Caco-2 (cell line): ENCODE data around the gene ASIC4. TPM values are rescaled to one million over a fixed set of nuclear protein-coding genes. Genes with fewer than 3 reads are reported as not detected.
A peak's percentile ranks its signal among the peaks of the same experiment; 100 is the strongest.

Source experiments
- BruUV-seq: library from RNA; stranded (reverse); fragments of 400-500 nt; replicated peaks from 2 replicates; lab custom pipeline; 2021; lab: Mats Ljungman, UMichigan
- CTCF ChIA-PET: fragments of 300-600 bp; sonication (Branson Sonifier 250); formaldehyde crosslinking; loops from one replicate; lab custom pipeline; 2022; ENCODE audit warnings: antibody characterized with exemption; lab: Charles Lee
- POLR2A ChIA-PET: fragments of 300-600 bp; sonication (Branson Sonifier 250); formaldehyde crosslinking; loops from one replicate; lab custom pipeline; 2022; ENCODE audit warnings: antibody characterized with exemption; lab: Charles Lee
- DNase-seq, 2 experiments: peaks; one replicate each; pipeline versions ENCODE4 v3.0.0 to v3.0.0-alpha.2; 2020 to 2022
- H3K27me3 ChIP-seq: replicated peaks from 2 replicates; pipeline ENCODE4 v1.6.0; 2011; ENCODE audit warnings: low read length; ENCODE audit not compliant: control insufficient read depth, insufficient read depth
- H3K36me3 ChIP-seq: 2 replicates; pipeline ENCODE4 v1.5.1; 2011; ENCODE audit warnings: low read length; ENCODE audit not compliant: control insufficient read depth, insufficient read depth
- H3K4me1 ChIP-seq: fragments of 250-450 bp; sonication (Bioruptor Pico); 2 replicates; pipeline ENCODE4 v1.5.1; 2020; ENCODE audit warnings: mild to moderate bottlenecking
- H3K4me3 ChIP-seq: 2 replicates; pipeline ENCODE4 v1.5.1; 2011; ENCODE audit warnings: low read depth, mild to moderate bottlenecking, control low read depth, low read length
- H3K9me3 ChIP-seq: fragments of 250-450 bp; sonication (Bioruptor Pico); 2 replicates; pipeline ENCODE4 v1.5.1; 2020; ENCODE audit warnings: mild to moderate bottlenecking, moderate library complexity
- H3K27ac Mint-ChIP-seq: one replicate; pipeline ENCODE4 v1.8.0; 2022; ENCODE audit warnings: mixed read lengths; ENCODE audit not compliant: unreplicated experiment
- H3K27me3 Mint-ChIP-seq: one replicate; pipeline ENCODE4 v1.8.0; 2022; ENCODE audit warnings: mixed read lengths; ENCODE audit not compliant: insufficient read depth, unreplicated experiment
- H3K36me3 Mint-ChIP-seq: one replicate; pipeline ENCODE4 v1.8.0; 2022; ENCODE audit warnings: mild to moderate bottlenecking, mixed read lengths; ENCODE audit not compliant: insufficient read depth, unreplicated experiment
- H3K4me1 Mint-ChIP-seq: one replicate; pipeline ENCODE4 v1.8.0; 2022; ENCODE audit warnings: low read depth, mixed read lengths; ENCODE audit not compliant: unreplicated experiment
- H3K4me3 Mint-ChIP-seq: one replicate; pipeline ENCODE4 v1.8.0; 2022; ENCODE audit warnings: mild to moderate bottlenecking, moderate library complexity, mixed read lengths; ENCODE audit not compliant: unreplicated experiment
- H3K9me3 Mint-ChIP-seq: one replicate; pipeline ENCODE4 v1.8.0; 2022; ENCODE audit warnings: mixed read lengths; ENCODE audit not compliant: unreplicated experiment
- intact Hi-C: fragments of 100-400 bp; cut with micrococcal nuclease; formaldehyde crosslinking; loops from one replicate; pipeline ENCODE4 v1.10.0; 2022; ENCODE audit not compliant: unreplicated experiment
- total RNA-seq: library from RNA; stranded (reverse); gene quantifications from 2 replicates; pipeline ENCODE4 v1.2.3, GENCODE V29; 2022
- TF ChIP-seq, protein P1 (sequence below), 2 experiments: fragments of 200-600 bp in 1 of 2; IDR thresholded peaks; 1 replicate in 1 of 2; 2 replicates in 1 of 2; pipeline versions ENCODE4 v1.5.1 to v1.8.0; 2011 to 2022; ENCODE audit warnings: antibody characterized with exemption in 1 of 2, control low read depth in 1 of 2, inconsistent platforms in 1 of 2, low read depth in 1 of 2, low read length in 1 of 2, mild to moderate bottlenecking in 1 of 2, moderate library complexity in 1 of 2; ENCODE audit not compliant: insufficient read depth in 1 of 2, severe bottlenecking in 1 of 2, unreplicated experiment in 1 of 2

Gene ASIC4
- total RNA-seq, 1 experiment from 2014 or later: 0.16 TPM

DNA sequence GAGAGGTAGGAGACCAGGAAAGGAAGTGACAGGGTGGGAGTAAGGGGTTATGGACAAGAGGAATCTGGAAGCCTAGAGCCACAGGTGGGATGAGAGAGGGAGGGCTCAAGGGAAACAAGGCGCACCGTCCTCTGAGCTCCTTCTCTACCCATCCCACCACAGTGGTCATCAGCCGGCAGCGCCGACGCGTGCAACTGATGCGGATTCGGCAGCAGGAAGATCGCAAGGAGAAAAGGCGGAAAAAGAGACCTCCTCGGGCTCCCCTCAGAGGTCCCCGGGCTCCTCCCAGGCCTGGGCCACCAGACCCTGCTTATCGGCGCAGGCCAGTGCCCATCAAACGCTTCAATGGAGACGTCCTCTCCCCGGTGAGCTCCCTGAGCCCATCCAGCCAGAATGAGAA, 34.7 kb downstream of the ASIC4 start:
- Histone ChIP-seq H3K27me3 (no peaks in the 10 kb centered on the region), H3K9me3 (no peaks in the 10 kb centered on the region), H3K4me1 (peaks cover 12% of the 10 kb centered on the region), H3K4me3 (no peak overlapping the region), H3K36me3 (no peaks in the 10 kb centered on the region; the same call in 1 of the 2 replicates)
- intact Hi-C loops: no loop called here
- H3K9me3 Mint-ChIP-seq: no peaks in the 10 kb centered on the region
- no peak for DNase-seq
- POLR2A ChIA-PET: no interaction called here
- H3K4me1 Mint-ChIP-seq: peaks cover 7% of the 10 kb centered on the region
- no TSS peak for BruUV-seq
- TF ChIP-seq, protein P1, sequence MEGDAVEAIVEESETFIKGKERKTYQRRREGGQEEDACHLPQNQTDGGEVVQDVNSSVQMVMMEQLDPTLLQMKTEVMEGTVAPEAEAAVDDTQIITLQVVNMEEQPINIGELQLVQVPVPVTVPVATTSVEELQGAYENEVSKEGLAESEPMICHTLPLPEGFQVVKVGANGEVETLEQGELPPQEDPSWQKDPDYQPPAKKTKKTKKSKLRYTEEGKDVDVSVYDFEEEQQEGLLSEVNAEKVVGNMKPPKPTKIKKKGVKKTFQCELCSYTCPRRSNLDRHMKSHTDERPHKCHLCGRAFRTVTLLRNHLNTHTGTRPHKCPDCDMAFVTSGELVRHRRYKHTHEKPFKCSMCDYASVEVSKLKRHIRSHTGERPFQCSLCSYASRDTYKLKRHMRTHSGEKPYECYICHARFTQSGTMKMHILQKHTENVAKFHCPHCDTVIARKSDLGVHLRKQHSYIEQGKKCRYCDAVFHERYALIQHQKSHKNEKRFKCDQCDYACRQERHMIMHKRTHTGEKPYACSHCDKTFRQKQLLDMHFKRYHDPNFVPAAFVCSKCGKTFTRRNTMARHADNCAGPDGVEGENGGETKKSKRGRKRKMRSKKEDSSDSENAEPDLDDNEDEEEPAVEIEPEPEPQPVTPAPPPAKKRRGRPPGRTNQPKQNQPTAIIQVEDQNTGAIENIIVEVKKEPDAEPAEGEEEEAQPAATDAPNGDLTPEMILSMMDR (IDR thresholded peaks at IDR 0.05; ENCODE audit: insufficient read depth in 1 of 2, low read depth in 1 of 2, low read length in 1 of 2, severe bottlenecking in 1 of 2, unreplicated experiment in 1 of 2): no peak
- CTCF ChIA-PET: interaction anchor here (1.9 kb wide), 1 partner anchor 11 kb away, joined by 7 read pairs; no protein-coding TSS in a partner anchor
- peaks cover 12% of the 10 kb centered on the region for H3K36me3 Mint-ChIP-seq
- no peak overlapping the region for H3K27ac Mint-ChIP-seq
- H3K27me3 Mint-ChIP-seq: no peaks in the 10 kb centered on the region
- no peak overlapping the region for H3K4me3 Mint-ChIP-seq

- Histone ChIP-seq H3K4me1 (peaks cover 9% of the 10 kb centered on the region), H3K36me3 (no peaks in the 10 kb centered on the region; the same call in 1 of the 2 replicates), H3K27me3 (no peaks in the 10 kb centered on the region), H3K4me3 (no peak overlapping the region), H3K9me3 (no peaks in the 10 kb centered on the region)
- Mint-ChIP-seq H3K27ac (no peak overlapping the region), H3K9me3 (no peaks in the 10 kb centered on the region), H3K4me3 (no peak overlapping the region), H3K27me3 (no peaks in the 10 kb centered on the region), H3K36me3 (peaks cover 6% of the 10 kb centered on the region), H3K4me1 (peaks cover 7% of the 10 kb centered on the region)
- no peak for DNase-seq
- intact Hi-C loops: no loop called here
- POLR2A ChIA-PET: no interaction called here
- TF ChIP-seq, protein P1 (IDR thresholded peaks at IDR 0.05; ENCODE audit: insufficient read depth in 1 of 2, low read depth in 1 of 2, low read length in 1 of 2, severe bottlenecking in 1 of 2, unreplicated experiment in 1 of 2): no peak
- BruUV-seq: no TSS peak
- CTCF ChIA-PET: interaction anchor here (1.9 kb wide), 1 partner anchor 11 kb away, joined by 7 read pairs; no protein-coding TSS in a partner anchor
Measured at GRCh38 chr2:219549619-219550018, 35.3 kb downstream of the ASIC4 start.

- peaks cover 4% of the 10 kb centered on the region for H3K4me1 ChIP-seq
- no TSS peak for BruUV-seq
- ChIA-PET CTCF (interaction anchor here (0.6 to 2.0 kb wide), 5 partner anchors 8 to 138 kb away, joined by 3 to 9 read pairs (median 5); partner anchors contain the start of genes CHPF and TMEM198), POLR2A (interaction anchor here (0.7 to 1.0 kb wide), 3 partner anchors 10 to 138 kb away, joined by 3 to 9 read pairs (median 3); no protein-coding TSS in a partner anchor)
- H3K27me3 Mint-ChIP-seq: no peaks in the 10 kb centered on the region
- DNase-seq: no peak
- peaks cover 5% of the 10 kb centered on the region for H3K36me3 Mint-ChIP-seq
- peak overlapping the region; percentile 35 for H3K27ac Mint-ChIP-seq
- H3K4me3 ChIP-seq: peak overlapping the region; percentile 87
- no peaks in the 10 kb centered on the region for H3K4me1 Mint-ChIP-seq
- no peaks in the 10 kb centered on the region for H3K9me3 ChIP-seq
- intact Hi-C loops: loop anchor here (1.0 kb wide), 2 partner anchors 8 to 91 kb away; partner anchors contain the start of gene CHPF
- no peaks in the 10 kb centered on the region for H3K9me3 Mint-ChIP-seq
- TF ChIP-seq, protein P1 (IDR thresholded peaks at IDR 0.05; ENCODE audit: insufficient read depth in 1 of 2, low read depth in 1 of 2, low read length in 1 of 2, severe bottlenecking in 1 of 2, unreplicated experiment in 1 of 2): no peak
- H3K27me3 ChIP-seq: no peaks in the 10 kb centered on the region
- H3K36me3 ChIP-seq: no peaks in the 10 kb centered on the region; the same call in 1 of the 2 replicates
- peak overlapping the region; percentile 79 for H3K4me3 Mint-ChIP-seq
Measured at GRCh38 chr2:219551441-219552381, 37.4 kb downstream of the ASIC4 start.
